NB4 (cell line): ENCODE results near the gene SEZ6.

Experiments
- DNase-seq: peaks from one replicate; pipeline ENCODE4 v3.0.0; 2010; ENCODE audit warnings: low read depth
- H3K4me3 ChIP-seq: one replicate; pipeline ENCODE4 v1.5.1; 2011; ENCODE audit warnings: mild to moderate bottlenecking, low read depth, low read length, moderate library complexity
- CTCF ChIP-seq: IDR thresholded peaks from one replicate; pipeline ENCODE4 v1.5.1; 2012; ENCODE audit warnings: low read depth, low read length
- MAX ChIP-seq: IDR thresholded peaks from 2 replicates; pipeline ENCODE4 v1.6.1; 2011; ENCODE audit warnings: low read depth, low read length
- MYC ChIP-seq: IDR thresholded peaks from 2 replicates; pipeline ENCODE4 v1.6.1; 2011; ENCODE audit warnings: low read depth, low read length
- POLR2A ChIP-seq: IDR thresholded peaks from 2 replicates; pipeline ENCODE4 v1.6.1; 2011; ENCODE audit warnings: mild to moderate bottlenecking; ENCODE audit not compliant: insufficient read length; ENCODE audit errors: extremely low read depth

The SEZ6 gene

GRCh38 chr17:28928061-28928460 lies 77.8 kb downstream of the SEZ6 start:
- no peak overlapping the region for H3K4me3 ChIP-seq
- no peak for TF ChIP-seq MYC
- no peak for TF ChIP-seq CTCF
- TF ChIP-seq MAX, result no peak
- TF ChIP-seq POLR2A, result no peak
- DNase-seq, result peak; percentile 50

GRCh38 chr17:28926786-28927185 lies 79.0 kb downstream of the SEZ6 start:
- no peak for TF ChIP-seq CTCF
- H3K4me3 ChIP-seq, result no peak overlapping the region
- peak; percentile 21 for DNase-seq

- TF ChIP-seq POLR2A (no peak), MAX (no peak)
- no peak for DNase-seq
- no peak overlapping the region for H3K4me3 ChIP-seq
Observed at GRCh38 chr17:28926366-28926765, 79.5 kb downstream of the SEZ6 start.

- peak; percentile 92 for DNase-seq
- peak overlapping the region; percentile 12 for H3K4me3 ChIP-seq
- 0 out of 2 replicates have a peak, but pooled peaks have one; percentile 43 for TF ChIP-seq MYC
- no peak for TF ChIP-seq POLR2A
Observed at GRCh38 chr17:28925912-28926365, 79.9 kb downstream of the SEZ6 start.

- TF ChIP-seq MYC (no peak), POLR2A (no peak), CTCF (no peak), MAX (no peak)
- no peak for DNase-seq
Observed at GRCh38 chr17:28920201-28920600, 85.6 kb downstream of the SEZ6 start.

GRCh38 chr17:28918295-28918694 lies 87.5 kb downstream of the SEZ6 start:
- H3K4me3 ChIP-seq, result no peak overlapping the region
- no peak for DNase-seq
- no peak for TF ChIP-seq MAX
- TF ChIP-seq POLR2A, result no peak
- no peak for TF ChIP-seq MYC
- no peak for TF ChIP-seq CTCF

More at GRCh38 chr17:28920201-28920600, 85.6 kb downstream of the SEZ6 start:
- no peak overlapping the region for H3K4me3 ChIP-seq

- H3K4me3 ChIP-seq, result no peak overlapping the region
- TF ChIP-seq CTCF, result no peak
- TF ChIP-seq MAX, result no peak
- no peak for TF ChIP-seq POLR2A
- TF ChIP-seq MYC, result no peak
- no peak for DNase-seq
Observed at GRCh38 chr17:28917465-28917864, 88.4 kb downstream of the SEZ6 start.
